ENCODE results near the gene BPIFB6. TPM values are rescaled to one million over a fixed set of nuclear protein-coding genes. Genes with fewer than 3 reads are reported as not detected.

BPIFB6 gene
- total RNA-seq, 2 experiments from 2014 or later, result not detected

- no peak for DNase-seq
- no peak overlapping the region for H3K4me3 Mint-ChIP-seq
- intact Hi-C loops (cut with micrococcal nuclease), result loop anchor here (1.0 to 2.0 kb wide), 3 partner anchors 33 to 104 kb away; no protein-coding TSS in a partner anchor
These were observed 25.3 kb upstream of the BPIFB6 start for GRCh38 chr20:33005908-33006775.

GRCh38 chr20:33006776-33007375 is 24.6 kb upstream of the BPIFB6 start:
- Mint-ChIP-seq H3K27me3 (no peaks in the 10 kb centered on the region), H3K4me3 (no peak overlapping the region), H3K4me1 (ENCODE audit: low read depth) (peaks cover 6% of the 10 kb centered on the region), H3K9me3 (peaks cover 3% of the 10 kb centered on the region), H3K27ac (no peak overlapping the region), H3K36me3 (peaks cover 2% of the 10 kb centered on the region)
- intact Hi-C loops (cut with micrococcal nuclease), result no loop called here
- POLR2A ChIA-PET, result no interaction called here
- CTCF ChIA-PET, result interaction anchor here (4.9 kb wide), 1 partner anchor 105 kb away, joined by 64 read pairs; no protein-coding TSS in a partner anchor
- no peak for DNase-seq

More at GRCh38 chr20:33005908-33006775, 25.3 kb upstream of the BPIFB6 start:
- H3K27me3 Mint-ChIP-seq, result no peaks in the 10 kb centered on the region
- ChIA-PET CTCF (interaction anchor here (1.0 to 4.9 kb wide), 3 partner anchors 55 to 105 kb away, joined by 3 to 64 read pairs (median 5); no protein-coding TSS in a partner anchor), POLR2A (no interaction called here)
- peaks cover 3% of the 10 kb centered on the region for H3K9me3 Mint-ChIP-seq
- no peak overlapping the region for H3K27ac Mint-ChIP-seq
- H3K36me3 Mint-ChIP-seq, result peaks cover 2% of the 10 kb centered on the region
- H3K4me1 Mint-ChIP-seq (ENCODE audit: low read depth), result peaks cover 7% of the 10 kb centered on the region

GRCh38 chr20:33007376-33008335 is 23.8 kb upstream of the BPIFB6 start, which contains the start of gene BPIFB2:
BPIFB2 (plus strand) TSS chr20:33007704; CDS start chr20:33008575, 871 bp downstream.
- H3K27me3 Mint-ChIP-seq, result no peaks in the 10 kb centered on the region
- POLR2A ChIA-PET, result no interaction called here
- CTCF ChIA-PET, result interaction anchor here (4.9 kb wide), 1 partner anchor 106 kb away, joined by 64 read pairs; no protein-coding TSS in a partner anchor

GRCh38 chr20:33008336-33009213 is 22.9 kb upstream of the BPIFB6 start:
- Mint-ChIP-seq H3K4me3 (no peak overlapping the region), H3K27me3 (no peaks in the 10 kb centered on the region), H3K9me3 (peaks cover 3% of the 10 kb centered on the region), H3K4me1 (ENCODE audit: low read depth) (peaks cover 4% of the 10 kb centered on the region), H3K27ac (no peak overlapping the region), H3K36me3 (peaks cover 2% of the 10 kb centered on the region)
- ChIA-PET CTCF (no interaction called here), POLR2A (no interaction called here)
- DNase-seq, result no peak
- intact Hi-C loops (cut with micrococcal nuclease), result no loop called here

More at GRCh38 chr20:33007376-33008335, 23.8 kb upstream of the BPIFB6 start, which contains the start of gene BPIFB2:
- H3K4me1 Mint-ChIP-seq (ENCODE audit: low read depth), result peaks cover 4% of the 10 kb centered on the region
- no peak for DNase-seq
- intact Hi-C loops (cut with micrococcal nuclease), result no loop called here
- peaks cover 3% of the 10 kb centered on the region for H3K9me3 Mint-ChIP-seq
- H3K4me3 Mint-ChIP-seq, result no peak within 1 kb of the TSS
- H3K36me3 Mint-ChIP-seq, result peaks cover 2% of the 10 kb centered on the region
- no peak within 1 kb of the TSS for H3K27ac Mint-ChIP-seq

GRCh38 chr20:33009214-33010132 is 22.0 kb upstream of the BPIFB6 start:
- ChIA-PET CTCF (no interaction called here), POLR2A (interaction anchor here (0.5 kb wide), 1 partner anchor 104 kb away, joined by 3 read pairs; no protein-coding TSS in a partner anchor)
- peaks cover 2% of the 10 kb centered on the region for H3K36me3 Mint-ChIP-seq
- H3K4me3 Mint-ChIP-seq, result no peak overlapping the region
- H3K27ac Mint-ChIP-seq, result no peak overlapping the region
- peaks cover 3% of the 10 kb centered on the region for H3K9me3 Mint-ChIP-seq
- DNase-seq, result no peak
- H3K4me1 Mint-ChIP-seq (ENCODE audit: low read depth), result peaks cover 4% of the 10 kb centered on the region
- intact Hi-C loops (cut with micrococcal nuclease), result no loop called here
- no peaks in the 10 kb centered on the region for H3K27me3 Mint-ChIP-seq

GRCh38 chr20:33010133-33010504 is 21.3 kb upstream of the BPIFB6 start:
- Mint-ChIP-seq H3K36me3 (peaks cover 2% of the 10 kb centered on the region), H3K4me3 (no peak overlapping the region), H3K27ac (no peak overlapping the region), H3K9me3 (peaks cover 3% of the 10 kb centered on the region), H3K27me3 (no peaks in the 10 kb centered on the region), H3K4me1 (ENCODE audit: low read depth) (peaks cover 2% of the 10 kb centered on the region)
- intact Hi-C loops (cut with micrococcal nuclease), result no loop called here
- DNase-seq, result no peak
- CTCF ChIA-PET, result no interaction called here
- POLR2A ChIA-PET, result interaction anchor here (0.5 kb wide), 1 partner anchor 105 kb away, joined by 3 read pairs; no protein-coding TSS in a partner anchor

- Mint-ChIP-seq H3K4me1 (ENCODE audit: low read depth) (no peaks in the 10 kb centered on the region), H3K27ac (no peak overlapping the region)
- DNase-seq, result no peak
These were observed 20.6 kb upstream of the BPIFB6 start for GRCh38 chr20:33010674-33011449.

GRCh38 chr20:33012327-33013189 is 18.9 kb upstream of the BPIFB6 start:
- H3K4me3 Mint-ChIP-seq, result no peak overlapping the region
- no peaks in the 10 kb centered on the region for H3K4me1 Mint-ChIP-seq (ENCODE audit: low read depth)
- H3K36me3 Mint-ChIP-seq, result no peaks in the 10 kb centered on the region
- POLR2A ChIA-PET, result no interaction called here
- no peak for DNase-seq
- H3K27me3 Mint-ChIP-seq, result no peaks in the 10 kb centered on the region
- no peak overlapping the region for H3K27ac Mint-ChIP-seq
- H3K9me3 Mint-ChIP-seq, result no peaks in the 10 kb centered on the region
- intact Hi-C loops (cut with micrococcal nuclease), result no loop called here
- CTCF ChIA-PET, result interaction anchor here (2.3 kb wide), 1 partner anchor 111 kb away, joined by 7 read pairs; no protein-coding TSS in a partner anchor

More at GRCh38 chr20:33010674-33011449, 20.6 kb upstream of the BPIFB6 start:
- Mint-ChIP-seq H3K27me3 (no peaks in the 10 kb centered on the region), H3K4me3 (no peak overlapping the region), H3K36me3 (no peaks in the 10 kb centered on the region), H3K9me3 (no peaks in the 10 kb centered on the region)
- intact Hi-C loops (cut with micrococcal nuclease), result no loop called here
- POLR2A ChIA-PET, result no interaction called here
- CTCF ChIA-PET, result no interaction called here

GRCh38 chr20:33013701-33014326 is 17.6 kb upstream of the BPIFB6 start:
- Mint-ChIP-seq H3K4me1 (ENCODE audit: low read depth) (no peaks in the 10 kb centered on the region), H3K27ac (no peak overlapping the region), H3K9me3 (no peaks in the 10 kb centered on the region), H3K36me3 (no peaks in the 10 kb centered on the region), H3K4me3 (no peak overlapping the region), H3K27me3 (no peaks in the 10 kb centered on the region)
- intact Hi-C loops (cut with micrococcal nuclease), result no loop called here
- ChIA-PET CTCF (interaction anchor here (1.1 to 2.3 kb wide), 2 partner anchors 9 to 112 kb away, joined by 4 to 7 read pairs; no protein-coding TSS in a partner anchor), POLR2A (no interaction called here)
- no peak for DNase-seq

Measured in activated CD4-positive, alpha-beta memory T cell treated with anti-CD3 and anti-CD28 coated beads for 36 hours (primary cell).